HG02973 (cell line): ENCODE results near the gene ZIC4.

Source experiments
- ATAC-seq: cut with Tn5 transposase; IDR thresholded peaks from one replicate; pipeline ENCODE4 v1.9.1; 2021; ENCODE audit warnings: moderate library complexity; ENCODE audit not compliant: unreplicated experiment

The ZIC4 gene

GRCh38 chr3:147356145-147356908 lies 50.0 kb downstream of the ZIC4 start:
- no peak for ATAC-seq

DNA sequence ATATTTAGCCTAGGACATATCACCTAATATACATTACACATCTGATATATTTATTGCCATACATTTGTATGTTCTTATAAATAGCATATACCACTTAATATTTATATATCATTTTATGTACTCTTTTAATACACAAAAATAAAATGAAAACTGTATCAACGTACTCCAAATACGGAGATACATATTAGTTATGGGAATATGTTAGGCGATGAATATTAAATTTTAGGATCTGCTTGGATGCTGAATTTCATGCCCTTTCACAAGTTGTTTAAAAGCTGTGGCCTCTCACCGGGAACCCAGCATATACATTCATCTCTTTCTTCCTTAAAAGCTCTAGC lies 50.6 kb downstream of the ZIC4 start:
- ATAC-seq = no peak

GRCh38 chr3:147355084-147355752 lies 51.1 kb downstream of the ZIC4 start:
- ATAC-seq = no peak

DNA sequence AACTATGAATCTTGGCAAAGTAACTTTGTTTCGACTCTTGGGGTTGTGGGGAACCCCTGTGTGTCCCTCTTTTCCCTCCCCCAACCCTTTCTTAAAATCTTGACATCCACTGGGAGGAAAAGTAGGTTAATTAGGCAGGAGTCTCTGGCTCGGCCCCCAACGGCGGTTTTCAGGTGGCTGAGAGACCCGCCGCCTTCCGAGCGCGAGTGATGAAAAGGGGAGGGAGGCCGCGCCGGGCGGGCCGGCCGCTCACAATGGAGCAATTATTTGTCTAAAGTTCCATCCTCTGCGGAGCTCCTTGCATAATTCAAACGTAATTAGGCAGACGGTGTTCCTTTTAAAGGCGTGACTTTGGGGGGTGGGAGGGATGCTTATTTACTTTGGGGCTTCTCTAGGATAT lies 51.7 kb downstream of the ZIC4 start:
- no peak for ATAC-seq

DNA sequence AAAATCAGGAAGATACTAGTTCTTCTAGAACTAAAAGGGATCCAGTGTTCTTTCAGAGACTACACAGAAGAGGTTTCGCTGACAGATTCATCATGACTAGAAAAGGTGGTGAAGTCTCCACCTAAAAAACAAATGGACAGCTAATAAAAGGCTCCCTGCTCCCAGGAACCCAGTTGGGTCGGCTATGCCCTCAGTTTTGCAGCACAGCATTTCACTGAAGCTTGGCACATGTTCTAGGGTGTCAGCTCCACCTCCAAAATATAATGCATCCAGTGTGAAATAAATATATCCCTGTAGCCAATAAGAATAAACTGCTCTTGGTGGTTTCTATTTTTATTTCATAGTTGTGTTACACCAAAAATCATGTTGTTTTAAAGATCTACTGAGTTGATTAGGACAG lies 55.0 kb downstream of the ZIC4 start:
- ATAC-seq = no peak

- ATAC-seq = no peak
Observed at GRCh38 chr3:147348976-147349375, 57.4 kb downstream of the ZIC4 start.

- no peak for ATAC-seq
Observed at GRCh38 chr3:147343926-147344325, 62.4 kb downstream of the ZIC4 start.

DNA sequence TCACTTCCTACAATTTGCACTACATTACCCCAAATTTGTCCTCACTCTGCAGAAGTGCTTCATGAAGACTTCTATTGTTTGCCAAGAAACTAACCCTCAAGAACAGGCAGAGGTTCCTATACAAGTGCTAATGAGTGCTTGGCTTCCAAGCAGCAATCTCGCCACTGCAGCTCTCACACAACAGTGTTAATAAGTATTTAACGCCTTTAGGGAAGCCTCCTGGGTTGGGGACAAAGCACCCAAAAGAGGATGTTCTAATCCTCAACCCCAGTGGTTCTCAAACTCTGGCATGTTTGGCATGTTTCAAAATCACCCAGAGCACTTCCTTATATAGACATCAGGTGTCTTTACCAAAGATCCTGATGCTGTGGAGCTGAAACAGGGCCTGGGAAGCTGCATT lies 64.6 kb downstream of the ZIC4 start:
- no peak for ATAC-seq

DNA sequence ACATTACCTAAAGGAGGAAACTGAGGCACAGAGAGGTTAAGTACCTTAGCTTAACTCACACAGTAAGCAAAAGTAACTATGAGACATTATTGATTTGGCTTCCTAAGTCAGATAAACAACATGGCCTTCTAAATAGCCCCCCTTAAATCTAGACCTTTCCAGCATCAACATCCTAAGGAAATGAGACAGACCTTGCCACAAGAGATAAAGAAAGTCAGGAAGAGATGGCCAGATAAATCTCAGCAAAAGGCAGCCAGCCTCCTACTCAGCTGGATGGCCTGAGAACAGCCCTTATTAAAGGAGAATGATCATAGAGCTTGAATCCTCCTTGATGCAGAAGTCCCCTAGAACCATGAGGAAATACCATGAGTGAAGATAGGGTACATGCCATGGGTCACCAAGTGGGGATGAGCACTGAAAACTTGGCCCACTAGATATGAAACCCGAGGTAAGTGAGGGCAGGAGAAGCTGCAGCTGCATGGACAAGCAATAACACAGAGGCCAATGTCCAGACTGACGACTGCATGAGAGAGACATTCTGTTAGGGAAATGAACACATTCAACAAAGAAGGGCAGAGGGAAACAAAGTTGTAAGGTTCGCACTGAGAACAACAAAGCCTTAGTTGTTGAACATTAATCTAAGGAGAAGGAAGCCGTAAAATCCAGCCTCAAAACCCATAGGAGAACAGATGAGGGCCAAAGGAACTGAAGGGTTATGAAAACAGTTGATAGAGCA lies 69.6 kb downstream of the ZIC4 start:
- no peak for ATAC-seq
